ENCODE results near the gene PSD4. TPM values are rescaled to one million over a fixed set of nuclear protein-coding genes. Genes with fewer than 3 reads are reported as not detected.

Gene PSD4
- total RNA-seq, 1 experiment from 2014 or later: 9.6 TPM

DNA sequence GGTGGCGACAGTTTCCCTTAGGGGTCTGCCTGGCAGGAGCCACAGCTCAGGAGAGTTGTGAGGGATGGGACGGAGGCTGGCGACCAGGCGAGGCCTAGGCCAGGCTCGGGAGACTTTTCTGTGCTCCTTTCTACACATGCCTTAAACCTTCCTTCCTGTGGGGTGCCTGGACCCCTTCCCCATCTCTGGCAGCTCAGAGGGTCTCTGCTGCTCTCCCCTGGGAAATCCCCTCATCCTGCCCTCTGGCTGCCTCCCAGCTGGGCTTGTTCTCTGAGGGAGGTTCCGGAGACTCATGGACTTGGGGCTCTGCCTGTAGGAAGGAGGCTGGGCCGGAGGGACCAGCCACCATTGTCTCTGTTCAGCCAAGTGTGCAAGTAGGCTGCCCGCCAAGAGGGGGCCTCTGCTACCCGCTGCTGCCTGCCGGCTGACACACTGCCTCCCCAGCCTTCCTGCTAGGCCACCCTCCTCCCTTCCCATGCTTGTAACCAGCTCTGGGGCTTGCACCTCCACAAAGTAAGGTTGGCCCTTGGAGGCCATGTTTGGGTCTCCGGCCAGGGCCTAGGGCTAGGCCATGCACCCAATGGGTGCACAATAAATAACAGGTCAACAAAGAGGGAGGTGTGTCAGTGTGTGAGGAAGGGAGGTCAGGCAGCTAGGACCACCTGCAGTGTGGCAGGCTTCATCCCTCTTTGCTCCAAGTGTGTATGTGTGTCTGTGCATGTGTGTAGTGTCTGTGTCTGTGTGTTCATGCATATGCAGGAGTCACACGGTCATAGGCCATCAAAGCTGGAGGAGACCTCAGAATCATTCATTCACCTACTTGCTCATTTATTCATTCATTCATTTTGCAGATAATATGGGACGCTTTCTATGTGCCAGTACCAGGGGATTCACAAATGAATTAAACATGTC is 28.8 kb downstream of the PSD4 start:
- H3K9me3 Mint-ChIP-seq (ENCODE audit: unreplicated experiment): no peaks in the 10 kb centered on the region
- no peaks in the 10 kb centered on the region for H3K27me3 Mint-ChIP-seq (ENCODE audit: insufficient read depth, unreplicated experiment)
- peak overlapping the region; percentile 63 for H3K27ac Mint-ChIP-seq (ENCODE audit: low read depth, unreplicated experiment)
- peaks cover 4% of the 10 kb centered on the region for H3K36me3 Mint-ChIP-seq (ENCODE audit: insufficient read depth, unreplicated experiment)
- intact Hi-C loops (cut with micrococcal nuclease): no loop called here
- no TSS peak for BruUV-seq (replicated peaks)
- POLR2A ChIA-PET: interaction anchor here (0.7 to 5.3 kb wide), 2 partner anchors 9 to 38 kb away, joined by 3 to 75 read pairs; no protein-coding TSS in a partner anchor
- CTCF ChIA-PET: interaction anchor here (0.6 to 19.2 kb wide), 15 partner anchors 9 to 187 kb away, joined by 3 to 505 read pairs (median 12); no protein-coding TSS in a partner anchor
- H3K4me1 Mint-ChIP-seq (ENCODE audit: insufficient read depth, unreplicated experiment): peaks cover 12% of the 10 kb centered on the region
- no peak for DNase-seq (ENCODE audit: unreplicated experiment)
- TF ChIP-seq, protein P1, sequence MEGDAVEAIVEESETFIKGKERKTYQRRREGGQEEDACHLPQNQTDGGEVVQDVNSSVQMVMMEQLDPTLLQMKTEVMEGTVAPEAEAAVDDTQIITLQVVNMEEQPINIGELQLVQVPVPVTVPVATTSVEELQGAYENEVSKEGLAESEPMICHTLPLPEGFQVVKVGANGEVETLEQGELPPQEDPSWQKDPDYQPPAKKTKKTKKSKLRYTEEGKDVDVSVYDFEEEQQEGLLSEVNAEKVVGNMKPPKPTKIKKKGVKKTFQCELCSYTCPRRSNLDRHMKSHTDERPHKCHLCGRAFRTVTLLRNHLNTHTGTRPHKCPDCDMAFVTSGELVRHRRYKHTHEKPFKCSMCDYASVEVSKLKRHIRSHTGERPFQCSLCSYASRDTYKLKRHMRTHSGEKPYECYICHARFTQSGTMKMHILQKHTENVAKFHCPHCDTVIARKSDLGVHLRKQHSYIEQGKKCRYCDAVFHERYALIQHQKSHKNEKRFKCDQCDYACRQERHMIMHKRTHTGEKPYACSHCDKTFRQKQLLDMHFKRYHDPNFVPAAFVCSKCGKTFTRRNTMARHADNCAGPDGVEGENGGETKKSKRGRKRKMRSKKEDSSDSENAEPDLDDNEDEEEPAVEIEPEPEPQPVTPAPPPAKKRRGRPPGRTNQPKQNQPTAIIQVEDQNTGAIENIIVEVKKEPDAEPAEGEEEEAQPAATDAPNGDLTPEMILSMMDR (IDR thresholded peaks at IDR 0.05; ENCODE audit: unreplicated experiment): no peak
- no peak overlapping the region for H3K4me3 Mint-ChIP-seq (ENCODE audit: unreplicated experiment)

GRCh38 chr2:113203217-113203530 is 29.4 kb downstream of the PSD4 start:
- intact Hi-C loops (cut with micrococcal nuclease): no loop called here
- no TSS peak for BruUV-seq (replicated peaks)
- TF ChIP-seq, protein P1 (IDR thresholded peaks at IDR 0.05; ENCODE audit: unreplicated experiment): no peak
- no peaks in the 10 kb centered on the region for H3K9me3 Mint-ChIP-seq (ENCODE audit: unreplicated experiment)
- peaks cover 4% of the 10 kb centered on the region for H3K36me3 Mint-ChIP-seq (ENCODE audit: insufficient read depth, unreplicated experiment)
- ChIA-PET POLR2A (interaction anchor here (0.7 to 3.4 kb wide), 2 partner anchors 9 to 37 kb away, joined by 3 to 29 read pairs; no protein-coding TSS in a partner anchor), CTCF (interaction anchor here (0.6 to 19.2 kb wide), 16 partner anchors 8 to 187 kb away, joined by 3 to 505 read pairs (median 12); no protein-coding TSS in a partner anchor)
- no peak for DNase-seq (ENCODE audit: unreplicated experiment)
- no peaks in the 10 kb centered on the region for H3K27me3 Mint-ChIP-seq (ENCODE audit: insufficient read depth, unreplicated experiment)
- H3K27ac Mint-ChIP-seq (ENCODE audit: low read depth, unreplicated experiment): peak overlapping the region; percentile 63
- peaks cover 12% of the 10 kb centered on the region for H3K4me1 Mint-ChIP-seq (ENCODE audit: insufficient read depth, unreplicated experiment)
- no peak overlapping the region for H3K4me3 Mint-ChIP-seq (ENCODE audit: unreplicated experiment)

GRCh38 chr2:113203901-113204519 is 30.2 kb downstream of the PSD4 start:
- Mint-ChIP-seq H3K4me1 (ENCODE audit: insufficient read depth, unreplicated experiment) (peaks cover 12% of the 10 kb centered on the region), H3K27me3 (ENCODE audit: insufficient read depth, unreplicated experiment) (no peaks in the 10 kb centered on the region), H3K36me3 (ENCODE audit: insufficient read depth, unreplicated experiment) (peaks cover 4% of the 10 kb centered on the region), H3K27ac (ENCODE audit: low read depth, unreplicated experiment) (peak overlapping the region; percentile 25), H3K9me3 (ENCODE audit: unreplicated experiment) (no peaks in the 10 kb centered on the region), H3K4me3 (ENCODE audit: unreplicated experiment) (no peak overlapping the region)
- no TSS peak for BruUV-seq (replicated peaks)
- DNase-seq (ENCODE audit: unreplicated experiment): peak; percentile 81
- POLR2A ChIA-PET: interaction anchor here (0.8 to 3.4 kb wide), 6 partner anchors 27 to 186 kb away, joined by 3 to 29 read pairs (median 4); no protein-coding TSS in a partner anchor
- intact Hi-C loops (cut with micrococcal nuclease): loop anchor here (1.0 to 2.0 kb wide), 4 partner anchors 37 to 187 kb away; no protein-coding TSS in a partner anchor
- TF ChIP-seq, protein P1 (IDR thresholded peaks at IDR 0.05; ENCODE audit: unreplicated experiment): peak; percentile 92
- CTCF ChIA-PET: interaction anchor here (0.6 to 19.2 kb wide), 34 partner anchors 10 to 192 kb away, joined by 3 to 505 read pairs (median 6); no protein-coding TSS in a partner anchor

DNA sequence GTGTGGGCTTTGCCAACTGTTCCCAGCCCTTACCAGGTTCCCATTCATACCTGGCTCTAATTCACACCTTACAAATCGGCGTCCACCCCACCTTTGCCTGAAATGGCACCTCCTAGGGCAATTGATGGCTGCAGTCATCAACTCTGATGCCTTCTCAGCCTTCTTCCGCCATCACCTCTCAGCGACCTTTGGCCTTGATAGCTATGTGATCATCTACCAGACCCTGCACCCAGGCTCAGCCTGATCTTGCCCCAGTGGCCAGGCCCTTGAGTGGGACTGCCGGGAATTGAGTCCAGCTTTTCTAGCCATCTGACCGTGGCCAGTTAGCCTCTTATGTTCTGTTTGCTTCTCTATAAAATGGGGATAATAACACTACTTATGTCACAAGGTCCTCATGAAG is 32.5 kb downstream of the PSD4 start:
- POLR2A ChIA-PET: interaction anchor here (0.7 to 3.4 kb wide), 4 partner anchors 31 to 159 kb away, joined by 3 to 29 read pairs (median 4); no protein-coding TSS in a partner anchor
- Mint-ChIP-seq H3K4me3 (ENCODE audit: unreplicated experiment) (no peak overlapping the region), H3K27ac (ENCODE audit: low read depth, unreplicated experiment) (peak overlapping the region; percentile 50), H3K36me3 (ENCODE audit: insufficient read depth, unreplicated experiment) (peaks cover 4% of the 10 kb centered on the region), H3K27me3 (ENCODE audit: insufficient read depth, unreplicated experiment) (no peaks in the 10 kb centered on the region), H3K9me3 (ENCODE audit: unreplicated experiment) (no peaks in the 10 kb centered on the region), H3K4me1 (ENCODE audit: insufficient read depth, unreplicated experiment) (peaks cover 33% of the 10 kb centered on the region)
- DNase-seq (ENCODE audit: unreplicated experiment): no peak
- CTCF ChIA-PET: interaction anchor here (1.1 to 19.2 kb wide), 8 partner anchors 15 to 192 kb away, joined by 3 to 505 read pairs (median 52); no protein-coding TSS in a partner anchor
- BruUV-seq (replicated peaks): no TSS peak
- TF ChIP-seq, protein P1 (IDR thresholded peaks at IDR 0.05; ENCODE audit: unreplicated experiment): no peak
- intact Hi-C loops (cut with micrococcal nuclease): no loop called here
